Inflammatory macrophage treated with lipopolysaccharide for 1 hour (primary cell): ENCODE results near the gene MRPL23.

Experiments used
- DNase-seq, 2 donors: peaks; one replicate each; pipeline ENCODE4 v3.0.0-alpha.2; 2020 to 2022

MRPL23 gene

DNA sequence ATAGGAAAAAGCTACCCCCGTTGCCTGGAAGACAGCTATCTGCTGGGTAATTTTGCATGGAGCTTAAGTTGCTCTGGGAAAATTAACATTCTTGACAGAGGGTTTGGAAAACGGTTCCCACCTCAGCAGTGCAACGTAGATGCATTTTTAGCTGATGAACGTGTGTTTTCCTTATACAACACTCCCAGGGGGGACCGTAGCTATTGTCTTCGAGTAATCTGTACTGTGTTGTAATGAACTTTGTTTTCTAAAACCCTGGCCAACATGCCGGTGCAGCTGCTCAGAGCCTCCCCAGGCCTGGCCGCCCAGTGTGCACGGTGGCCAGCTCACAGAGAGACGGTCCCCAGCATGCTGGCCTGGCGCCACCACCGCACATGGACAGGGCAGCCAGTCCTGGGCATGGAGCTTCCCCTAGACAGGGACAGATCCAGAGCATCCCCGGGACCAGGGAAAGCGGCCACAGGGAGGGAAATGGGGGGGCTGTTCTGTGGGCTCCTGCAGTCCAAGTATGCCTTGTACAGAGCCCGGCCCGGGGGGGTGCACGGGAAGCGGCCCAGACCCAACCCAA lies 25.5 kb upstream of the MRPL23 start:
- no peak for DNase-seq

DNA sequence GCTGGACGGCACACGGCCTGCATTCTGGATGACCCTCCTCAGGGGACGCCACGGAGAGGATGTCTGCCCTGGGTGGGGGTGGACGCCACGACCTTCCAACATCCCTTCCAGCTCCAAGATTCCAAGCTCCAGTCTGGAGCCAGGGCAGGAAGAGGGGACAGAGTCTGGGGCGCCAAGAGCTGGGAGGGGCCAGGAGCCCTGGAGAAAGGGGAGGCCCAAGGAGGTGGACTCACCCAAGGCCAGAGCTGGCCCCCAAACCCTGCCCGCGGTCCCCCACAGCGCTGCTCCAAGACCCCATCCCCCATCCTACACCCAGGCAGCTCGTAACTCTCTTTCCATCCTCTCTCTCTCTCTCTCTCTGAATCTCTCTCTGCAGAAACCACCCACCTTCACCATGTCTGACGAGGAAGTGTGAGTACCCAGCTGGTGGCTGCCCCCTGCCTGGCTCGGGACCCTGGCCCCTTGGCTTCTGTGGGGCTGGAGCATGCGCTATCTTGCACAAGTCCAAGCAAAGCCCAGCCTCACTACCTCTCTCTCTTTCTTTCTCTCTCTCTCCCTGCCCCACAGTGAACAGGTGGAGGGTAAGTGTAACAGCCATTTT lies 24.6 kb upstream of the MRPL23 start:
- no peak for DNase-seq

DNA sequence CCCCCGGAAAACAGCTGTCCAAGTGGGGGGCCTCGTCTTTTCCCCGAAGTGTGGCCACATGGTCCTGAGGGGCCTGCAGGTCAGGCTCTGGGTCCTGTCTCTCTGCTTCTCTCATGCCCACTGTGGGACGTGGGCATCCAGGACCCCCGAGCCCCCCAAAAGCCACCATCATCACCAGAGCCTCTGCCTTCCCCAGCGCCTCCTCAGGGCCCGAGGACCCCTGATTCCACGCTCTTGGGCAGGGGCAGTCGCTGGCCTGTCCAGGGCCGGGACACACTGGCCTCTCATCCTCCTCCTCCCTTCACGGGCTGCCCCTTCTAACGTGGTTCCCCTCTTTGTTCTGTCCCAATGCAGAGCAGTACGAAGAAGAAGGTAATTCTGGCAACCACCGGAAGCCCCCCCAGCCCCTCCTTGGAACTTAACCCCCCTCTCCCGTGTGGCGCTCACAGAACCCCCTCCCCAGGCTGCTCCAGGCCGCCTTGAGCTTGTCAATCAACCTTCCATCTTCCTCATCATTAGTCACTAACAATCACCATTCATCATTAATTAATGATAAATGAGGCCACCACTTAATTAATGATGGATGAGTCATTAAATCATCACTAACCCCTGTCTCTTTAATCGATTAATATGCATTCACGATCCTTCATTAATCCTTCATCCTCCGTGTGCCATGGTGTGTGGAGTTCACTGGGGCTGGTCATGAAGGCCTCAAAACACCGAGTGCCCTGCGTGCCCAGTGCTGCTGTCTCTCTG lies 23.8 kb upstream of the MRPL23 start:
- DNase-seq: no peak

DNA sequence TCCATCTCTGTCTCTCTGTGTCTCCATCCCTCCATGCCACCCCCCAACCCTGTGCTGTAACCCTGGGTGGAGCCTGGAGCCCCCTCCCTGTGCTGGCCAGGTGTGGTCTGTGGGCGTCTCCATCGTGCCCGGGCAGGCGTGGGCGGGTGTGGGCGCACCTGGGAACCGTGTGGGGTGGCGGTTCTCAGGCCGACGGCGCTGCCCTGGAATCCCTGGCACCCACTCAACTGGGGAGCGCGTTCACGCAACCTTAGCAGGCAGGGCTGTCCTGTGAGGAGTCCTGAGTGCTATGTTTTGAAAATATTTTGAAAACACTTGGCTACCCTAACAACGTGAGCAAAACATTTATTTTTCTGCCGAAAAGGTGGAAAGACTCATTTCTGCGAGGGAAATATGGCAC lies 23.0 kb upstream of the MRPL23 start:
- no peak for DNase-seq

DNA sequence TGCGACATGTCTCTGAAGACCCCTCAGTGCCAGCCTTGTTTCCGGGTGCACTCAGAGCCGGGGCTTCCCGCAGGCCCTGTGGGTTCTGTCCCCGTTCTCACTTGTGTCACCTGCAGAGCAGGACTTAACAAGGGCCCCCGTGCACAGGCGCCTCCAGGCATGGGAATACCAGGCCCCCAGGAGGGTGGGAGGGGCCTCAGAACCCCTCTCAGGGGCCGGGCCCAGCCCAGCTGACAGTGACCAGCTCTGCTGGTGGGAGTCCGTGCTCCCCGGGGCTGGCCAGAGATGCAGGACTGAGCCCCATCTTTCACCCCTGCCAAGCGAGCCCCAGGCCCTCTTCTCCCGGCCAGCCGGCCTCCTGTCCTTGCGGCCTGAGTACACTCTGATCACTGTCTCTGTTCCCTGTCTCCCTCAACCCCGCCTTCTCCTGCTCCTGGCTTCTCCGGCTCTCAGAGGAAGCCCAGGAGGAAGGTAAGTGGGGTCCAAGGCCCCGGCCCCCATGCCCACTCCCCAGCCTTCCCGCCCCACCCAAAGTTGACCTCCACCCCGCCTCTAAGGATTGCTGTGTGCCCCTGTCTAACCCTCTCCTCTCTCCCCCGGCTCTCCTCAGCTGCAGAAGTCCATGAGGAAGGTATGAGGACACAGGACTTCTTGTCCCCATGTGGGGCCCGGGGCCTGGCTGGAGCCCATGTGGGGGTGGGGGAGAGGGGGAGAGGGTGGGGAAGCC lies 22.3 kb upstream of the MRPL23 start:
- DNase-seq: no peak

DNA sequence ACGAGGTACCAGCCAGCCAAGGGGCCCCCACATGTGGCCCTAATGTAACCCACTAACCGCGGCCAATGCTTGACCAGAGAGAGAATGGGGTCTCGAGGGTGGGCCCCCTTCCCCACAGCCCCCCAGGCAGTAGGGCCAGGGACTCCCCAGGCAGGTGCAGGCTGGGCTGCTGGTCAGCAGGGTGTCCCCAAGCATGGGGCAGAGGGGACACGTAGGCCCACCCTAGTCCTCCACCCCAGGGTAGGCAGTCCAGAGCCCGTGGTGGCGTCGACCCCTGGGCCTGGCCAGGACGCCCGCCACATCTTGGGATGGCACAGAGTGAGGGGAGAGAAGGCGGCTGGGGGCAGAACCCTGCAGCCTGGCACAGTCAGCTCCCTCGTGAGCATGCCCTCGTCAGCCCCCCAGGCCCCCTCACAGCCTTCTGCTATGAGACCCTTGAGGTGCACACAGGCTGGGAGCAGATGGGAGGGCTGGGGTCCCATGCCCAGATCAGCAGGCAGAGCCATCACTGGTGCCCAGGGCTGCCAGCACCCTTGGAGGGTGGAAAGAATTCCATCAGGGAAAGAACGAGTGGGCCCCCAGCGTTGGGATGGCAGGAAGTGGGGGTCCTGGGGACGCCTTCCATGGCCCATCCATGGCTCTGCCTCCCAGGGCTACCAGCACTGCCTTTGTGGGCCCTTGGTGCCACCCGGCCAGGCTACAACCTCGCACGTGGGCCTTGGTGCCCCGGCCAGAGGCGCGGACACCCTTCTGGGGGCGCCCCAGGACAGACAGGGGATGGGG lies 21.6 kb upstream of the MRPL23 start:
- no peak for DNase-seq

DNA sequence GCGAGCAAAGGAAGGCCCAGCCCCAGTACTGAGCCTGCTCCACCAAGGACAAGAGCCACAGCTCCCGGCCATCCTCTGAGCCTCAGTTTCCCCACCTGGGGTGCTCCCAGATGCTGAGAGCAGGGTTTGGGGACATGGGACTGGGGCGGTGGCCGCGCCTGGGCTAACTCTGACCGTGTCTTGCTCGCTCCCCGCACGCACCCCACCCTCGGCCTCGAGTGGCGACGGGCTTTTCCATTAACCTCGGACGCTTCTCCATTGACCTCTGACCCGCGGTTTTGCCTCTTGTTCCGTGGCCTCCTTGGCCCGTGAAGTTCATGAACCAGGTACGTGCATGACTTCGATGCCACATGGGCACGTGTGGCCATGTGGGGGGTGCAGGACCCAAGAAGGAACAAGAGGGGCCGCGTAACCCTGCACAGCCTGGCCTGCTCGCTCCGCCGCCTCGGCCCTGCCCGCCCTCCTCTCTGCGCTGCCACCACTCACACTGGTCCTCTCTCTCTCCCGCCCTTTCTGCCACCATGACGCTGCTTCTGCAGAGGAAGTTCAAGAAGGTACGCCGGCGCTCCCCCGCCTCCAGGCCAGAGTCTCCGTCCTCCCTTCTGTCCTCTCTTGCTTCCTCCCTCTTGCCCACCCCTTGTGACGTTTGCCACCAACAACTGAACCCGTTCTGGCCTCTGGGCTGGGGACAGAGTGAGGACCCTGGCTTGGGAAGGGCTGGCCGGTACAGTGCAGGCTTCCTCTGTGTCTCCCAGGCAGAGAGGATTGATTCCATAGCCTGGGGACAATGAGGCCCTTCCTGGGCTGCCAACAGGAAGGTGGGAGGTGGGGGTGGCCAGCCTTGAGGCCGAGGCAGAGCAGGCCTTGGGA lies 20.7 kb upstream of the MRPL23 start:
- peak; percentile 21 to 49 for DNase-seq

DNA sequence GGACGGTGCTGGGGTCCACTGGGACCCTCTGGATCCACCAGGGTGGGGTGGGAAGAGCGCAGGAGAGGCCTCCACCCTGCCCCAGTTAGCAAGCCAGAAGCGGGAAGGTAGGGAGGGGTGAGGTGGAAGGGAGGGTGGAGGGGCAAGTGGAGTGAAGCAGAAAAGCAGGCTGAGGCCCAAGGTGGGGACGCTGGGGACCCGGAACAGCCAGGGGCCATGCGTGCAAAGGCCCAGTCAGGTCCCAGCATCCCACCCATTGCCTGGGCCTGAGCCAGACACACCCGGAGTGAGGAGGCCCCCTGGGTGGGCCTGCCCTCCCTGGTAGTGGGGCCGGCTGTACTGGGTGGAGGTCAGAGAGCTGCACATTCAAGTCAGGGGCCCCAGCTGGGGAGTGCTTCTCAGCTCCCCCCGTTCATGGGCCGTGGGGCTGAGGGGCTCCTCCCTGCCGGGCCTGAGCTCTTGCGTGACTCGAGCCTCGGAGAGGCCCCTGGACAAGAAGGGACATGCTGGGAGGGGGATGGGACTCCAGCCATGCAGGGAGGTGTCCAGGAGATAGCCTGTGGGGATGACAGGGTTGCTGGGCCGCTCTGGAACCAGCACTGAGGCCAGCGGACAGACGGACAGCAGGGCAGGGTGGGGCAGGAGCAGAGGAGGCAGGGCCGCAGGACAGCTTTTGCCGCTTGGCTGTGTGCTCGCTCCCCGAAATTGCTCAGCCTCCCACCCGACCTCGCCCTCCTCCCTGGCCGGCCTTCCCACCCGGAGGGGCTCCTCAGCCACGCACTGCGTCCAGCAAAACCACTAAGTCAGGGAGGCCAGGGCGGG lies 19.9 kb upstream of the MRPL23 start:
- DNase-seq: no peak

DNA sequence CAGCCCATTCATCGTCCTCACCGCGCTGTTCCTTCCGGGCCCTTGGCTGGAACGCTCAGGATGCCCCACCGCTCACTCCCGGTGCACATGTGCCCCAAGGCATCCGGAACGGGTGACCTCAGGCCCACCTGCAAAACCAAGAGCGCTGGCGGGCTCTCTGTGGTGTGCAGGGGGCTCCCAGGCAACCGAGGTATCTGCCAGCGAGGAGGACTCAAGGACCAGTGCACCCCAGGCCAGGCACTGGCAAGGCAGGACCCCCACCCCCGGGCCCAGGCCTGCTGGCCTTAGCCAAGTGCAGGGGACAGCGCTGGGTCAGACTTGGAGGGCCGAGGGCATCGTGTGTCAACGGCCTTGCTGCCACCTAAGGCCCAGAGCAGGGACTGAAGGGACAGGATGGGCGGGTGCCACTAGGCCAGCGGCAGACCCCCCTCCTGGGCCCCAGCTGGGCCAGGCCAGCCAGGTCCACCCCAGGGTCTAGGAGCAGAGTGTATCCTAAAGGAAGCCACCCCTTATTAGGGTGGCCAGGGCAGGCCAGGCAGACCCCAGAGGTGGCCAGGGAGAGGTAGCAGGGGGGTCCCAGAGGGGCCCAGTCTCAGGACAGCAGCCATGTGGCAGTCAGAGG lies 19.2 kb upstream of the MRPL23 start:
- no peak for DNase-seq

DNA sequence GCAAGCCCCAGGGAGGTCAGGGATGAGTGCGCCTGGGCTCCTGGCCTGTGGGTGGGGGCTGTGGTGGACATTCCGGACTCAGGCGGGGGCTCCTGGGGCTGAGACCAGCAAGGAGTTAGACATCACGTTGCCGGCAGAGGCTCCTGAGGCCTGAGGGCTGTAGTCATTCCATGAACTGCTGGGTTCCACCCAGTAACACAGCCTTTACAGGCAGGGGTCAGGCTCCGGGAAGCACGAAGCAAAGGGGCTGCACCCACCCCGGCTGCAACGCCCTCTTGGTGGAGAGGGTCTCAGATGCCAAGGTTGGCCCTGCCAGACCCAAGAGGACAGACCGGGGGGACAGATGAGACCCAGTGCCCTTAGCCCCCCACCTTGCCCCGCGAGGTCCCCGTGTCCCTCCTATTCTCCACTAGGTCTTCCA lies 18.7 kb upstream of the MRPL23 start:
- no peak for DNase-seq

DNA sequence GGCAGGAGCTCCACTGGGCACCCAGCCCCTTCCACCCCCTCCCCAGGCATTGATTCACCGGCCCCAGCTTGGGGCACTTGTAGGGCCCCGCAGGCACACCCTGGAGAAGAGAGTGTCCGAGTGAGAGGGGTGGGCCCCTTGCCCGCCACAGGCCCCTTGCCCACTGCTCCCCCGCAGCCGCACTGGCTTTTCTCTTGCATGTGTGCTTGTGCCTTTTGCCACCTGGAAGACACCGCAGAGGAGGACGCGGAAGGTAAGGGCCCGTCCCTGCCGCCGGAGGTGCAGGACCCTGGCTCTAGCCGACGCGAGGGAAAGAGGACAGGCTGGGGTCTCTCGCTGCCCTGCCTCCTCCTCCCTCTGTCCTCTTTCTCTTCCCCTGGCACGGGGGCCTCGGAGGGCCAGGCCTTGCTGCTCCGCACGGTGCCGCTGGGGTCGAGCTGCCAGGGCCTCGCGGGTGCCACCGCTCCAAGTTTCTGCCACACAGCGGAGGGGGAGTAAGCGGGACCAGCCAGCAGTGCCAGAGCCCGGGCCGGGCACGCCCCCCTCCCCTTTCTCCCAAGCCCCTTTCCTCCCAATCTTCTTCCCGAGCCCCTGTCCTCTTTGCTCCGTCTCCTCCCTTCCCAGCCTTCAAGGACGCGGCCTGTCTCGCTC lies 18.1 kb upstream of the MRPL23 start:
- no peak for DNase-seq

DNA sequence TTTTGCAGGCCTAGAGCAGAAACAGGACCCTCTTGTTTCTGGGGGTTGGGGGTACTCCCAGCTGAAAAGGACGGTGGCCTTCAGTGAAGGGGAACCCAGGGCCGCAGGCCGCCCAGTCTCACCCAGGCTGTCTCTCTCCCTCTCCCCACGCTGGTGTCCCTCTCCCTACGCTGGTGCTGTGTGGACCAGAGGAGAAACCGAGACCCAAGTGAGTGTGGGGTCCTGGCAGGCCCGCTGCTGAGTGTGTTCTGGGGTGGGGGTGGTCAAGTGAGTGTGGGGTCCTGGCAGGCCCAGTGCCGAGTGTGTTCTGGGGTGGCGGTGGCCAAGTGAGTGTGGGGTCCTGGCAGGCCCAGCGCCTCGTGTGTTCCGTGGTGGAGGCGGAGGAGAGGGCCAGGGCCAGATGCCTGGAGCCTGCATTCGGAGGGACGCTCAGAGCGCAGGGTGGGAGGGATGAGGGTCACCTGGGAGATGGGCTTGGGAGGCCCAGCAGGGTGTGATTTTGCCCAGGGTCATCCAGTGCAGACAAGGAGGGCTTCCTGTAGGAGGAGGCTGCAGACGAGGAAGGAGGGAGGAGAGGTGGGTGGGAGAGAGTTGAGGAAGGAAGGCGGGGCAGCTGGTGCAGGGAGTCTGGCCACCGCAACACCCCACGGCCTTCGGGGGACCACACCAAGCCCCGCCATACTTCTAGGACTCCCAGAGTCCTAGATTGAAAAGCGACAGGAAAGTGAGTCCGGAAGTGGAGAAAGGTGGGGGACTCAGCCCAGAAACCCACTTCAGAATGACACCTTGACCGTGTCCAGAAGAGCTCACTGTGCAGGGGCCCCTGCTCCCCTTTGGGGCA lies 17.3 kb upstream of the MRPL23 start:
- DNase-seq: no peak

DNA sequence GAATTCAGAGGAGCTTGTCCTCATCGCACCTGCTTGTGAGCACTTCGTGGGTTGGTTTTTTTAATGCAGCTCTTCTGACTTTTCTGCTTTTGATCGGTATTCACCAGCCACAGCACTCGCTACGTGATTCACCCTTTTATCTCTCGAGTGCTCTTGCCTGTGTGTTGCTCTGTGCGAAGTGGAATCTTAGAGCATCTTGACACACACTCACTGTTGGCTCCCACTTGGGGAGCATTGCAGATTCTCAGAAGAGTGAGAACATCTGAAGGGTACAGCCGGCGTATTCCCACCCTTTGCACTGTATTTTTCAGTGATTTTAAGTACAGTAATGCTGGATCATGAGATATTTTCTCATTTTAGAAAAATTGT lies 16.7 kb upstream of the MRPL23 start:
- DNase-seq: no peak

DNA sequence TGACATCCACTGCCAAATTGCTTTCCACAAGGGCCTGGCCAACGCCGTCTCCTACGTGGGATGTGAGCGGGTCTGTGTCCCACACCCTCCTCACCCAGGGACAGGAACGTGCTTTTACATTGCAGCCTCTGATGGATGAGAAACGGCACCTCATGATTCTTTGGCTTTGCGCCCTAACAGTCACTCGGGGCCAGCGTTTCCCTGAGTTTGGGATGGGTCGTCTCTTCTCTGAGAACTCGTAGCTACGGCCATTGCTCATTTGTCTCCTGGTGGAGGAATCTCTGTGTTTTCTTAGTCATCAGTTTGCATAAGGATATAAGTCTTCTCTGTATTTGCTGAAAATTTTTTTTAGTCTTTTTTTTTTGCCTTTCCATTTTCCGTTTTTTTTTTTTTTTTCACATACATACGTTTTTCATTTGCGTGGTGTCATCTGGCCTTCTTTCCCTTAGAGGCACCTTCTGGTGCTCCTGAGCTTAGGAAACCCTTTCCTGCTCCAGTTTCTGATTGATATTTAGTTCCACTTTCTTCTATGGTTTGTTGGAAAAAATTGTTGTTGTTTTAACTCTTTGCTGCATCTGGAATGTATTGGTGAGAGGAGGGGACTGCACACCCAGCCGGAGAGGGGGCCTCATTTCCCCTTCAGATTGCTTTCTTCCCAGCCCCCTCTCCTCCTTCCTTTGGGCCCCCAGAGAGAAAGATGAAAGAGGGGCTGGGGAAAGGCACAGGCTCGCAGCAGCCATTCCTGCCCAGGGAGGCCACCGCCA lies 15.6 kb upstream of the MRPL23 start:
- no peak for DNase-seq

DNA sequence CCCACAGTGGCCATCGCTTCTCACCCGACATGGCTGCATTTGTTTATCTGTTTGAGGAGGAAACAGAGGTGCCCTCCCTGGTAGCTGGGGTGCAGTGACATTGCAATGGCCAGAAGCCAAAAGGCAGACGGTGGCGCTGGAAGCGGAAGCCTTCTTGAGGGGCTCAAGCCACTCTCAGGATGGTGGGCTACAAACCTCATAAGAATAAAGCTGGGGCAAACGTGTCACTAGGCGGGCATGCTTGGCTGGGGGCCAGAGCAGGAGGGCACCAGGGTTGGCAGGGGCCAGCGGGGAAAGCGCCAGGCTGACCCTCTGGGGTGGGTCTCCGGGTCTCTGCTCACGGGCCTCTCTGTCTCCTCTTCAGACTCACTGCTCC lies 15.0 kb upstream of the MRPL23 start:
- DNase-seq: no peak

DNA sequence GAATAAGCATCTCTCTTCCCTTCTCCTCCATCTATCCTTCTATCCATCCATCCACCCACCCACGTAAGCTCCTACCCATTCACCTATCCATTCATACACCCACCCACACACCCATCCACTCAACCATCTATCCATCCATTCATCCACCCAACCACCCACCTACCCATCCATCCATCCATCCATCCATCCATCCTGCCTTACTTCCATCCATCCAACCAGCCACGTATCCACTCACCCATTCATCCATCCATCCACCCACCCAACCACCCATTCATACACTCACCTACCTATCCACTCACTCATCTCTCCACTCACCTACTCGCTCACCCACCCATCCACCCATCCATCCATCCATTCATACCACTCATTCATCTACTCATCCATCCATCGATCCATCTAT lies 14.5 kb upstream of the MRPL23 start:
- no peak for DNase-seq

DNA sequence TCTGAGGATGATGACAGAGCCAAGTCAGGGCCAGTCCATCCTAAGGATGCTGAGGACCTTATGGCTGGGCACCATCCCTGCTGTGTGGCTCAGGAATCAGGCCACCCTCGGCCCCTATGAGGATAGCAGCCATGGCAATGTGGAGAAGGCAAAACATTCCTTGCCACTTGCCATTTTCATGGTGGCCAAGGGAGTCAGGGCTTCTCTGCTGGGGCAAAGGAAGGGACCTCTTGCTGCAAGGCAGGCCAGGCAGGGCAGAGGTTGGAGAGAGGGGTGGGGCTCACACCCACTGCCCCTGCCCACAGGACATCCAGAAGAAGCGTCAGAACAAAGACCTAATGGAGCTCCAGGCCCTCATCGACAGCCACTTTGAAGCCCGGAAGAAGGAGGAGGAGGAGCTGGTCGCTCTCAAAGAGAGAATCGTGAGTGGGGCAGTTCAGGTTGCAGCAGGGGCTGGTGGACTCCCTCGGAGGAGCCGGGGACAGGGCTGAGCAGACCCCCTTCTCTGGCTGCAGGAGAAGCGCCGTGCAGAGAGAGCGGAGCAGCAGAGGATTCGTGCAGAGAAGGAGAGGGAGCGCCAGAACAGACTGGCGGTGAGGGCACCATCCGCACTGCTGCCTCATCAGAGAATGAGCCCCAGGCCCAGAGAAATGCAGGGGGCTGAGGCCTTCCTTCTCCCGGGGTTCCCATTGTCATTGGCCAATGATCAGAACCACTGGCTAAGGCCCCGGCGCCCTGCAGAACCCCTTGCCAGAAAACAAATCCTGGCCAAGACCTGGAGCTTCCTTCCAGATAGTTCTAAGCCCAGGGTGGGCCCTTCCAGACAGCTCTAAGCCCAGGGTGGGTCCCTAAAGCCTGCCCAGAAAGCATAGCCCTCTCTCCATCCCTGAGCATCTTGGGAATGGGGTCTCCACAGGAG lies 13.5 kb upstream of the MRPL23 start:
- no peak for DNase-seq
